Endothelial cell of umbilical vein (primary cell): ENCODE data around the gene ATP6V1F. TPM values are rescaled to one million over a fixed set of nuclear protein-coding genes. Genes with fewer than 3 reads are reported as not detected.

Experiments
- BruUV-seq: library from RNA; stranded (reverse); fragments of 400-500 nt; replicated peaks from 2 replicates; lab custom pipeline; 2021; lab: Mats Ljungman, UMichigan
- CTCF ChIA-PET: fragments of 300-600, 350-600 bp; sonication (Branson Sonifier 250); formaldehyde crosslinking; loops from one replicate; lab custom pipeline; 2021; ENCODE audit warnings: antibody characterized with exemption, inconsistent platforms; lab: Charles Lee
- POLR2A ChIA-PET: fragments of 300-600, 350-600 bp; sonication (Branson Sonifier 250); formaldehyde crosslinking; loops from one replicate; lab custom pipeline; 2021; ENCODE audit warnings: antibody characterized with exemption, inconsistent platforms; lab: Charles Lee
- DNase-seq: peaks from one replicate; pipeline ENCODE4 v3.0.0-alpha.2; 2011; ENCODE audit warnings: low read depth, low spot score
- FAIRE-seq: peaks from 2 replicates; lab custom pipeline; 2011; peaks lifted over from hg19 to GRCh38; lab: Jason Lieb, UNC
- H2AFZ ChIP-seq: 2 replicates; pipeline ENCODE4 v1.6.0; 2012; ENCODE audit warnings: low read depth, low read length, control low read depth, inconsistent platforms
- H3K27ac ChIP-seq: 2 replicates; pipeline ENCODE4 v1.5.1; 2011; ENCODE audit warnings: low read depth, mild to moderate bottlenecking, control low read depth, low read length, moderate library complexity; ENCODE audit not compliant: insufficient read depth
- H3K27me3 ChIP-seq, 2 experiments: 2 replicates each; pipeline versions ENCODE4 v1.6.0 to v1.6.1; 2011; ENCODE audit warnings: low read length in 2 of 2, mixed read lengths in 1 of 2; ENCODE audit not compliant: control insufficient read depth in 2 of 2, insufficient read depth in 2 of 2
- H3K36me3 ChIP-seq, 2 experiments: 2 replicates in 1 of 2; 3 replicates in 1 of 2; pipeline ENCODE4 v1.5.1; 2011; ENCODE audit warnings: low read length in 2 of 2, mild to moderate bottlenecking in 1 of 2, moderate library complexity in 1 of 2; ENCODE audit not compliant: control insufficient read depth in 2 of 2, insufficient read depth in 2 of 2; ENCODE audit errors: extremely low read depth in 1 of 2
- H3K4me1 ChIP-seq: 3 replicates; pipeline ENCODE4 v1.5.1; 2011; ENCODE audit warnings: mild to moderate bottlenecking, low read length; ENCODE audit not compliant: control insufficient read depth, insufficient read depth; ENCODE audit errors: extremely low read depth
- H3K4me2 ChIP-seq: 2 replicates; pipeline ENCODE4 v1.6.1; 2011; ENCODE audit warnings: low read length, control low read depth, mixed read lengths; ENCODE audit not compliant: insufficient read depth
- H3K4me3 ChIP-seq, 3 experiments: fragments of 200-600 bp in 1 of 3; sonication (generic), shearing (Covaris generic) in 1 of 3; replicated peaks in 1 of 3; 2 replicates each; pipeline ENCODE4 v1.5.1; 2011 to 2016; ENCODE audit warnings: control low read depth in 3 of 3, low read length in 3 of 3, mild to moderate bottlenecking in 2 of 3, inconsistent platforms in 1 of 3, low read depth in 1 of 3, moderate library complexity in 1 of 3; ENCODE audit not compliant: insufficient read depth in 1 of 3
- H3K79me2 ChIP-seq: 2 replicates; pipeline ENCODE4 v1.6.0; 2012; ENCODE audit warnings: low read length, inconsistent platforms; ENCODE audit not compliant: control insufficient read depth, insufficient read depth
- H3K9ac ChIP-seq: replicated peaks from 2 replicates; pipeline ENCODE3; 2011; ENCODE audit warnings: low read length, control low read depth; ENCODE audit not compliant: insufficient read depth; ENCODE audit errors: extremely low read depth
- H3K9me1 ChIP-seq: replicated peaks from 3 replicates; pipeline ENCODE4 v1.6.0; 2011; ENCODE audit warnings: mild to moderate bottlenecking, low read length; ENCODE audit not compliant: control insufficient read depth, insufficient read depth; ENCODE audit errors: extremely low read depth
- H3K9me3 ChIP-seq: replicated peaks from 2 replicates; pipeline ENCODE4 v1.5.1; 2012; ENCODE audit warnings: low read length, inconsistent platforms; ENCODE audit not compliant: control insufficient read depth, insufficient read depth
- H4K20me1 ChIP-seq: replicated peaks from 2 replicates; pipeline ENCODE3; 2011; ENCODE audit warnings: mild to moderate bottlenecking, low read length; ENCODE audit not compliant: control insufficient read depth, insufficient read depth; ENCODE audit errors: extremely low read depth
- CTCF ChIP-seq, 2 donors: IDR thresholded peaks; 1 replicate in 1 of 2; 2 replicates in 1 of 2; pipeline ENCODE4 v1.5.1; 2011; ENCODE audit warnings: low read length in 2 of 2, mild to moderate bottlenecking in 2 of 2, moderate library complexity in 2 of 2, control low read depth in 1 of 2, inconsistent platforms in 1 of 2, low read depth in 1 of 2; ENCODE audit not compliant: insufficient read depth in 1 of 2; ENCODE audit errors: extremely low read depth in 1 of 2
- EZH2 ChIP-seq: IDR thresholded peaks from 2 replicates; pipeline ENCODE4 v1.6.1; 2012; ENCODE audit warnings: borderline replicate concordance, low read depth, mild to moderate bottlenecking, moderate library complexity, low read length, inconsistent platforms; ENCODE audit not compliant: severe bottlenecking
- FOS ChIP-seq: IDR thresholded peaks from 2 replicates; pipeline ENCODE4 v1.6.1; 2011; ENCODE audit warnings: mild to moderate bottlenecking, low read length, moderate library complexity, borderline replicate concordance; ENCODE audit not compliant: insufficient read depth
- GATA2 ChIP-seq: IDR thresholded peaks from 2 replicates; pipeline ENCODE4 v1.7.0; 2011; ENCODE audit warnings: low read depth, mild to moderate bottlenecking, moderate library complexity, mixed read lengths, low read length; ENCODE audit not compliant: insufficient read length, insufficient read depth
- JUN ChIP-seq: IDR thresholded peaks from 2 replicates; pipeline ENCODE4 v1.6.1; 2011; ENCODE audit warnings: borderline replicate concordance, low read depth; ENCODE audit not compliant: insufficient read length, insufficient read depth
- MAX ChIP-seq: IDR thresholded peaks from 2 replicates; pipeline ENCODE4 v1.6.1; 2011; ENCODE audit not compliant: insufficient read depth, insufficient read length
- MYC ChIP-seq: IDR thresholded peaks from one replicate; pipeline ENCODE4 v1.6.1; 2011; ENCODE audit warnings: mild to moderate bottlenecking, low read depth, low read length
- POLR2A ChIP-seq: IDR thresholded peaks from 2 replicates; pipeline ENCODE4 v1.6.1; 2012; ENCODE audit warnings: low read depth, mild to moderate bottlenecking, control low read depth, low read length
- POLR2AphosphoS5 ChIP-seq: IDR thresholded peaks from 2 replicates; pipeline ENCODE4 v1.6.1; 2012; ENCODE audit warnings: low read depth, mild to moderate bottlenecking, control low read depth, low read length, moderate library complexity; ENCODE audit not compliant: insufficient read depth
- dilution Hi-C: fragments of 300-500 bp; cut with MboI; formaldehyde crosslinking; loops from one replicate; pipeline ENCODE4 v1.15.0; 2019; ENCODE audit warnings: low sequenced_read_pairs; ENCODE audit not compliant: extremely low pct_ligation_motif_present
- intact Hi-C: fragments of 100-400 bp; cut with micrococcal nuclease; formaldehyde crosslinking; loops from one replicate; pipeline ENCODE4 v1.10.0; 2022
- polyA plus RNA-seq, 4 experiments: library from polyadenylated mRNA; depleted of rRNA in 3 of 4; stranded (reverse) in 3 of 4; unstranded in 1 of 4; fragments of >200 nt; gene quantifications; 2 replicates each; pipeline versions ENCODE4 v1.2.1 to v1.2.3, GENCODE V29; 2011 to 2012; ENCODE audit warnings: missing spikeins in 1 of 4
- total RNA-seq: library from RNA; stranded (reverse); gene quantifications from 2 replicates; pipeline ENCODE4 v1.2.3, GENCODE V29; 2021

ATP6V1F gene
- total and polyA plus RNA-seq, 2 donors (not counting 3 experiments of a cell fraction or from before 2014, with no cell fraction given): 156 to 360 TPM

GRCh38 chr7:128839751-128840177, 22.9 kb upstream of the ATP6V1F start:
- Histone ChIP-seq H3K79me2 (peaks cover under 1% of the 10 kb centered on the region), H3K27me3 (no peaks in the 10 kb centered on the region), H3K27ac (no peak overlapping the region), H4K20me1 (no peaks in the 10 kb centered on the region), H3K36me3 (peaks cover 11 to 78% of the 10 kb centered on the region in 2 experiments), H2AFZ (no peak overlapping the region), H3K9me3 (no peaks in the 10 kb centered on the region), H3K9me1 (no peaks in the 10 kb centered on the region), H3K9ac (no peak overlapping the region), H3K4me2 (no peak overlapping the region), H3K4me3 (no peak overlapping the region), H3K4me1 (no peaks in the 10 kb centered on the region)
- FAIRE-seq: no peak
- dilution Hi-C loops (no loop called here), intact Hi-C loops (no loop called here)
- no TSS peak for BruUV-seq
- CTCF ChIA-PET: no interaction called here
- POLR2A ChIA-PET: no interaction called here
- no peak for DNase-seq
- no peak for TF ChIP-seq EZH2
- TF ChIP-seq FOS: no peak
- TF ChIP-seq JUN: no peak
- no peak for TF ChIP-seq MAX
- no peak for TF ChIP-seq POLR2AphosphoS5
- no peak for TF ChIP-seq MYC
- no peak for TF ChIP-seq POLR2A
- no peak for TF ChIP-seq GATA2
- TF ChIP-seq CTCF (IDR thresholded peaks at IDR 0.05; ENCODE audit: extremely low read depth in 1 of 2, insufficient read depth in 1 of 2, low read depth in 1 of 2, low read length in 2 of 2): no peak
